H1 (cell line): ENCODE data around the gene SLC41A1.

Experiments used
- CTCF ChIP-seq, 3 experiments: IDR thresholded peaks; 1 replicate in 2 of 3; 2 replicates in 1 of 3; pipeline versions ENCODE4 v1.5.1 to v1.6.1; 2011; ENCODE audit warnings: low read length in 3 of 3, mild to moderate bottlenecking in 3 of 3, inconsistent platforms in 2 of 3, low read depth in 1 of 3, moderate library complexity in 1 of 3; ENCODE audit not compliant: insufficient read depth in 1 of 3; ENCODE audit errors: control extremely low read depth in 1 of 3
- E2F6 ChIP-seq: IDR thresholded peaks from 2 replicates; pipeline ENCODE4 v1.6.1; 2012; ENCODE audit warnings: inconsistent platforms
- EZH2 ChIP-seq: fragments of 200-600 bp; sonication (generic); IDR thresholded peaks from 2 replicates; pipeline ENCODE4 v1.7.1; 2012; ENCODE audit warnings: low read depth, mild to moderate bottlenecking, moderate library complexity, low read length, inconsistent platforms; ENCODE audit not compliant: severe bottlenecking
- MAFK ChIP-seq: IDR thresholded peaks from 2 replicates; pipeline ENCODE4 v1.6.1; 2012; ENCODE audit warnings: low read depth, mild to moderate bottlenecking, improper control_type of control experiment, low read length
- TAF1 ChIP-seq: IDR thresholded peaks from 2 replicates; pipeline ENCODE4 v1.6.1; 2011; ENCODE audit warnings: mild to moderate bottlenecking, low read depth, low read length

GRCh38 chr1:205856433-205856832 lies 43.4 kb upstream of the SLC41A1 start:
- TF ChIP-seq CTCF (IDR thresholded peaks at IDR 0.05; ENCODE audit: control extremely low read depth in 1 of 3, insufficient read depth in 1 of 3, low read depth in 1 of 3, low read length in 3 of 3) = no peak
- TF ChIP-seq TAF1 = no peak
- TF ChIP-seq EZH2 = no peak
- no peak for TF ChIP-seq MAFK
- no peak for TF ChIP-seq E2F6
